GM21717 (cell line): ENCODE results near the gene EGFLAM.
"Not testable (repeated sequence)": the region's sequence is repeated elsewhere in the genome, so short reads cannot be mapped to it uniquely, and the experiment has no call there.

ENCODE experiments used
- ATAC-seq: cut with Tn5 transposase; IDR thresholded peaks from one replicate; pipeline ENCODE4 v1.9.1; 2021; ENCODE audit warnings: mild to moderate bottlenecking, moderate library complexity; ENCODE audit not compliant: unreplicated experiment

The EGFLAM gene

GRCh38 chr5:38323645-38324295 lies 65.4 kb downstream of the EGFLAM start:
- no peak for ATAC-seq

- no peak for ATAC-seq
Measured at GRCh38 chr5:38329132-38329715, 70.9 kb downstream of the EGFLAM start.

- no peak for ATAC-seq
Measured at GRCh38 chr5:38330207-38330606, 71.8 kb downstream of the EGFLAM start.

- no peak for ATAC-seq
Measured at GRCh38 chr5:38331831-38332230, 73.5 kb downstream of the EGFLAM start.

- not testable (repeated sequence) for ATAC-seq
Measured at GRCh38 chr5:38333181-38333580, 74.8 kb downstream of the EGFLAM start.

- no peak for ATAC-seq
Measured at GRCh38 chr5:38338455-38338854, 80.1 kb downstream of the EGFLAM start.

GRCh38 chr5:38339446-38339845 lies 81.1 kb downstream of the EGFLAM start:
- ATAC-seq, result no peak

GRCh38 chr5:38341056-38341455 lies 82.7 kb downstream of the EGFLAM start:
- no peak for ATAC-seq

GRCh38 chr5:38341641-38342040 lies 83.3 kb downstream of the EGFLAM start:
- no peak for ATAC-seq

GRCh38 chr5:38342261-38342660 lies 83.9 kb downstream of the EGFLAM start:
- ATAC-seq, result no peak

- ATAC-seq, result no peak
Measured at GRCh38 chr5:38344891-38345290, 86.5 kb downstream of the EGFLAM start.

GRCh38 chr5:38346593-38346992 lies 88.2 kb downstream of the EGFLAM start:
- no peak for ATAC-seq

GRCh38 chr5:38347040-38347763 lies 88.8 kb downstream of the EGFLAM start:
- no peak for ATAC-seq

GRCh38 chr5:38347896-38348295 lies 89.5 kb downstream of the EGFLAM start:
- ATAC-seq, result no peak

- no peak for ATAC-seq
Measured at GRCh38 chr5:38360323-38361061, 102.1 kb downstream of the EGFLAM start.

GRCh38 chr5:38362713-38363112 lies 104.4 kb downstream of the EGFLAM start:
- no peak for ATAC-seq

- ATAC-seq, result no peak
Measured at GRCh38 chr5:38364825-38365224, 106.5 kb downstream of the EGFLAM start.

GRCh38 chr5:38367410-38367809 lies 109.1 kb downstream of the EGFLAM start:
- ATAC-seq, result no peak

- no peak for ATAC-seq
Measured at GRCh38 chr5:38367966-38368365, 109.6 kb downstream of the EGFLAM start.

- ATAC-seq, result no peak
Measured at GRCh38 chr5:38369692-38370091, 111.3 kb downstream of the EGFLAM start.

GRCh38 chr5:38370358-38371100 lies 112.2 kb downstream of the EGFLAM start:
- no peak for ATAC-seq
